Stimulated activated CD8-positive, alpha-beta memory T cell treated with anti-CD3 and anti-CD28 coated beads, Interleukin-4, amount 100 ng/mL, for 48 hours (primary cell): ENCODE results near the gene SCO2.
A peak's percentile ranks its signal among the peaks of the same experiment; 100 is the strongest.
"Not testable (repeated sequence)": the region's sequence is repeated elsewhere in the genome, so short reads cannot be mapped to it uniquely, and the experiment has no call there.

Experiments used
- DNase-seq: peaks from one replicate; pipeline ENCODE4 v3.0.0-alpha.2; 2020

SCO2 gene

GRCh38 chr22:50550395-50550794, 25.0 kb upstream of the SCO2 start:
- no peak for DNase-seq

GRCh38 chr22:50548921-50549790, 23.8 kb upstream of the SCO2 start:
- no peak for DNase-seq

- DNase-seq, result peak; percentile 71
Observed at GRCh38 chr22:50548040-50548920, 22.9 kb upstream of the SCO2 start.

GRCh38 chr22:50547263-50547985, 22.0 kb upstream of the SCO2 start:
- DNase-seq, result no peak

GRCh38 chr22:50546326-50547262, 21.2 kb upstream of the SCO2 start:
- DNase-seq, result no peak

- peak; percentile 71 for DNase-seq
Observed at GRCh38 chr22:50545522-50546325, 20.3 kb upstream of the SCO2 start, which contains the start of gene KLHDC7B. Gene KLHDC7B (plus strand): TSS chr22:50545899. CDS start chr22:50546244, 345 bp downstream.

GRCh38 chr22:50544746-50545253, 19.4 kb upstream of the SCO2 start:
- DNase-seq, result peak; percentile 54

GRCh38 chr22:50544078-50544745, 18.8 kb upstream of the SCO2 start:
- peak; percentile 92 for DNase-seq

GRCh38 chr22:50542416-50542927, 17.1 kb upstream of the SCO2 start:
- peak; percentile 74 for DNase-seq

GRCh38 chr22:50541667-50542026, 16.2 kb upstream of the SCO2 start:
- peak; percentile 64 for DNase-seq

- DNase-seq, result no peak
Observed at GRCh38 chr22:50540381-50540780, 15.0 kb upstream of the SCO2 start.

- DNase-seq, result no peak
Observed at GRCh38 chr22:50537765-50538164, 12.4 kb upstream of the SCO2 start.

- no peak for DNase-seq
Observed at GRCh38 chr22:50536226-50536625, 10.8 kb upstream of the SCO2 start.

GRCh38 chr22:50535113-50535512, 9.7 kb upstream of the SCO2 start:
- DNase-seq, result no peak

GRCh38 chr22:50533856-50534711, 8.7 kb upstream of the SCO2 start:
- DNase-seq, result not testable (repeated sequence)

- DNase-seq, result no peak
Observed at GRCh38 chr22:50532824-50533796, 7.7 kb upstream of the SCO2 start.

GRCh38 chr22:50531962-50532674, 6.7 kb upstream of the SCO2 start:
- peak; percentile 43 for DNase-seq
